Astrocyte of the spinal cord (primary cell): ENCODE data around the gene RLF.
A peak's percentile ranks its signal among the peaks of the same experiment; 100 is the strongest.

ENCODE experiments used
- DNase-seq: peaks from one replicate; pipeline ENCODE4 v3.0.0; 2011; ENCODE audit warnings: low read depth, low spot score
- H3K4me3 ChIP-seq: 2 replicates; pipeline ENCODE4 v1.5.1; 2011; ENCODE audit warnings: low read depth, mild to moderate bottlenecking, low read length, moderate library complexity
- CTCF ChIP-seq: IDR thresholded peaks from 2 replicates; pipeline ENCODE4 v1.5.1; 2012; ENCODE audit warnings: low read depth, mild to moderate bottlenecking, low read length, inconsistent platforms
- in situ Hi-C: cut with HindIII; loops from 2 replicates; pipeline ENCODE4 v1.10.0; 2017; ENCODE audit warnings: low sequenced_read_pairs

RLF gene

GRCh38 chr1:40257688-40258444 is 96.7 kb downstream of the RLF start, which contains the start of gene ZMPSTE24:
TSS of gene ZMPSTE24 (plus strand) at chr1:40258236. CDS start at chr1:40258272, 36 bp downstream.
- H3K4me3 ChIP-seq: peak within 1 kb of the TSS; percentile 97
- DNase-seq: peak; percentile 99
- in situ Hi-C loops: no loop called here
- no peak for TF ChIP-seq CTCF

GRCh38 chr1:40258445-40258769 is 97.2 kb downstream of the RLF start:
- peak overlapping the region; percentile 97 for H3K4me3 ChIP-seq
- DNase-seq: peak; percentile 32
- in situ Hi-C loops: no loop called here
- TF ChIP-seq CTCF: no peak

DNA sequence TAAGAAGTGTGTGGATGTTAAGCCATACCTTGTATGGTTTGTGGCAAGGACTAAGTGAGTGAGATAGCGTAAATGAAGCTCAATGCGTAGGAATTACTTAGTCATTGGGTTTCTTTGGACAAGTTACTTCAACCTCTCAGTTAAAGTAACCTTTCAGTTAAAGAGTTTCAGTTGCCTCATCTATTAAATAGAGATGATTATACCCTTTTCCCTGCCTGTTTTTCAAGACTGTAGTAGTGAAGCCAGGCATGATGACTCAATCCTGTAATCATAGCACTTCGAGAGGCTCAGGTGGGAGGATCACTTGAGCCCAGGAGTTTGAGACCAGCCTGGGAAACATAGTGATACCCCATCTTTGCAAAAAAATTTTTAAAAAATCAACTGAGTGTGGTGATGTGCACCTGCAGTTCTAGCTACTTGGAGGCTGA is 103.2 kb downstream of the RLF start:
- no peak for DNase-seq
- no peak overlapping the region for H3K4me3 ChIP-seq
- in situ Hi-C loops: no loop called here
- TF ChIP-seq CTCF: no peak

- H3K4me3 ChIP-seq: no peak overlapping the region
- no peak for DNase-seq
- in situ Hi-C loops: no loop called here
- TF ChIP-seq CTCF: no peak
Observed at GRCh38 chr1:40265298-40265697, 104.1 kb downstream of the RLF start.

- no peak for DNase-seq
- in situ Hi-C loops: no loop called here
- no peak for TF ChIP-seq CTCF
- no peak overlapping the region for H3K4me3 ChIP-seq
Observed at GRCh38 chr1:40265919-40266318, 104.7 kb downstream of the RLF start.

- H3K4me3 ChIP-seq: no peak overlapping the region
- in situ Hi-C loops: no loop called here
- no peak for TF ChIP-seq CTCF
- DNase-seq: no peak
Observed at GRCh38 chr1:40266786-40267535, 105.8 kb downstream of the RLF start.
